GM18511 (cell line): ENCODE results near the gene MCRS1.

Experiments used
- ATAC-seq: cut with Tn5 transposase; IDR thresholded peaks from one replicate; pipeline ENCODE4 v1.9.1; 2021; ENCODE audit warnings: mild to moderate bottlenecking, moderate library complexity; ENCODE audit not compliant: unreplicated experiment

MCRS1 gene

GRCh38 chr12:49583366-49584094 is 15.6 kb upstream of the MCRS1 start:
- ATAC-seq = no peak

DNA sequence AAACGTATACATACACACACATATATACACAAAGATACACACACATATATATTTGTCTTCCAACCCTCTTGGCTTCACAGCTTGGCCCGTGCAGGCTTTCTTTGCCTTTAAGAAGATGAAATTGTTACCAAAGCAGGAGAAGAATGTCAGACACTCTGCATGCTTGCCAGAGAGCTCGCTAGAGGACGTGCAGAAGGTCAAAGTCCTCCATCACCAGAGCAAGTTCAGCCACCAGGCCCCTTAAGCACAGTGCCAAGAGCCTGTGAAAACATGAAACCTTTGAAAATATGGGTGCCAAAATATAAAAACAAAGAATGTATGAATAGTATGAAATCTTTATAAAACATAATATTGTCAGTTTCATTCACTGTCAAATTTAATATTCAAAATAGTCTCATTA is 14.9 kb upstream of the MCRS1 start:
- ATAC-seq = no peak

DNA sequence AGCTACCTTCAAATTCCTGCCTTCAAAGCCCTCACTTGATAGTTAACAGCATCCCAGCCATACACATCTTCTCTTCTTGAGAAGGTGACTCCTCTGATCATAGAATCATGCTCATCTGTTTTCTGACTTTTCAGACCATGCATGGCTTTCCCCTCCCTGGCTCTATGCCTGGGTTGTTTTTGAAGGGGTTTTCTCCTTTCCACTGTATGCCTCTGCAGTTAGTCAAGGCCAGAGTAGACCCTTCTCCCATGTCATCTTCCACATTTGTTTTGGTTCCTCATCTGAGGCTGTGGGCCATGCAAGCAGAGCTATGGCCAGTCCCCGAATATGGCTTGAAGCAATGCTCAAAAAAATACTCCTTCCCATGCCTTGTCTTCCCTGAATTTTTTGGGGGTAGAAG is 14.3 kb upstream of the MCRS1 start:
- ATAC-seq = no peak

- ATAC-seq = no peak
Measured at GRCh38 chr12:49580572-49581535, 12.9 kb upstream of the MCRS1 start.

DNA sequence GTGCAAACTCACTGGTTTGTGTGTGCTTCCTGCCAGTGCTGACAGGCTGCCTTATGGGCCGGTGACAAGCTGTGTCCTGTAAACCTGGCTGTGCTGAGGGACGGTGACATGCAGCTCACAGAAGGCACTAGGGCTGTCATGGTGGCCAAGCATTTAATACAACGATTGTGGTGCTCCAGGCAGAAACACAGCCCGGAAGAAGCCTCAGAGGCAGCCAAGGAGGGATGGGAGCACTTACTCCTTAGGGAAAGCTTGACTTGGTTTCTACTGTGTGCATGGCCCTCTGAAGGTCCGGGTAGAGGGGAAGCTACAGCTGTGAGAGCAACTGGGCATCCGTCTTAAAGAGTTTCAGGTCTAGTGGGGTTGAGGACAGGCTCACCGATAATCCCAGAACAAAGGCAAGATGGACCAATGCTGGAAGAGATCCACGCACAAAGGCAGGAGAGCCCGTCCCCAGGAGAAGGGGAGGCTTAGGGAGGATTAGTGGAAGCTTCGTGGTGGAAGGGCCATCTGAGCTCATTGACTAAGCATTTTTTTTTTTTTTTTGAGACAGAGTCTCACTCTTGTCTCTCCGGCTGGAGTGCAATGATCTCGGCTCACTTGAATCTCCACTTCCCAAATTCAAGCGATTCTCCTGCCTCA is 10.7 kb upstream of the MCRS1 start:
- no peak for ATAC-seq

GRCh38 chr12:49577589-49578315 is 9.8 kb upstream of the MCRS1 start:
- ATAC-seq = no peak

- peak; percentile 29 for ATAC-seq
Measured at GRCh38 chr12:49568442-49569162, 660 bp upstream of the MCRS1 start.

GRCh38 chr12:49567302-49567610 is 686 bp downstream of the MCRS1 start:
- ATAC-seq = peak; percentile 17

GRCh38 chr12:49566361-49566760 is 1.6 kb downstream of the MCRS1 start:
- ATAC-seq = no peak

DNA sequence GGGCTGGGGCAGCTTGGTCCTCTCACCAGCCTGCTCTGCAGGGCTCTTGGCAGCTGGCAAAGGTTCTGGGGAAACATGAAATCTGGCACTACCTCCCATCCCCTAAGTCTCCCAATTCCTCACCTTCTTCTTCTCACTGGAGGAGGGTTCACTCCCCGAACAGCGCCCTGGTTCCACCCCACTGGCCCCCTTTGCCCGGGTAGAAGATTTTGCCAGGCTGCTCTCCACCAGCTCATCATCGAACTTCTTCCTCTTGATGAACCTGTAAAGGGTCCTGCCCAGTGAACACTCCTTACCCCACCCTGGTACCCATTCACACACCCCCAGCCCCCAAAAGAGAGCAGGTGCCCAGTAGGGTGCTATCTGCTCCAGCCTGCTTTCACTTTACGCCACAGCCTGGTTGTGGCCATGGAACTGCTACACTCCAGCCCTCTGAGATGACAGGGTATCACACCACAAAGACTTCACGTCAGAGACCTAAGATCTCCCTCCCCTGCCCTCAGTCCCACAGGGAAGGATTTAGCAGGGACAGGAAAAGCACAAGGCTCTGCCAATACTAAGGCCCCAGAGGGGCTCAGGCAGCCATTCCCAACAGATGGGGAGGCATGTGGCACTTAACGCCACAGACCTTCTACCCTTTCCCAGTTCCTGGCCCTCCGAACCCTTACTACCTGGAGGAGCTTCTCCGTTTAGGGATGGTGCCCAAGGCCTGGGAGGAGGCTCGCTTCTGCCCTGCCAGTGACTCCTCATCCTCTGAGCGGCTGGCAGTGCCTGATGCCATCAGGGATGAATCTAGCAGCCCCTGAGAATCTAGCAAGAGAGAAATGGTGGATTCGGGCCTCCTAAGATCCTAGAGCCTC is 2.3 kb downstream of the MCRS1 start:
- ATAC-seq = no peak

- no peak for ATAC-seq
Measured at GRCh38 chr12:49564686-49565405, 3.1 kb downstream of the MCRS1 start.

- ATAC-seq = no peak
Measured at GRCh38 chr12:49563951-49564685, 3.8 kb downstream of the MCRS1 start.

DNA sequence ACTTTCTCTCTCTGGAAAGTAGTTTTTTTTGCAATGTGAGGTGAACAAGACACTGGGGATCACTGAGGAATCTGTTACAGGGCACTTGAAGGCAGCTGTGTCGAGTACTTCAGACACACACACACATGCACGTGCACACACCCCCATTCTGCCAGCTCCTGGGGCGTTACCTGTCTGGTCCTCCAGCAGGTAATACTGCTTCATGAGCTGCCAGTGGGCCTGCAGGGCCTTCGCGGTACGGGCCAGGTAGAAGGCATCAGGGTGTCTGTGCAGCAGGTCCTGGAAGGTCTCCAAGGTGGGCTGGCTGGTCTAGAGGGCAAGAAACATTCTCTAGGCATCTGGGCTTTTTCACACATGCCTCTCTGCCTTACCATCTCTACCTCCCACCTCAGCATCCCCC is 5.1 kb downstream of the MCRS1 start:
- no peak for ATAC-seq

DNA sequence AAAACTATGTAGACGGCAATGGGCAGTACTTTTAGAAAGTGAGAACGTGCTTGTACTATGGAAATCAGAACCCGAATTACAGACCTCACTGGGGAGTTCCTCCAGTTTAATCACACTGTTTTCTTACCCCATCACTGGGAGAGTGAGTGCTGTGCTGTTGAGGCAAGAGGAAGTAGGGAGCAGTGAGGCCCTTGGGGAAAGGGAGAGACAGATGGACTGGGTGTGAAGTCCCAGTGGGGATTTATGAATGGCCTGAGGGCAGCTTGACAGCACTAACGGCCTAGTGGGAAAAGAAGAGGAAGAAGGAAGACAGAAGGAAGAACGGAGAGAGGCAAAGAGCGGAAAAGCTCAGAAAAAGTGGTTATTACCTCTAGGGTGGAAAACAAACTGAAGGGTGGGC is 5.7 kb downstream of the MCRS1 start:
- no peak for ATAC-seq

- no peak for ATAC-seq
Measured at GRCh38 chr12:49560695-49561094, 7.2 kb downstream of the MCRS1 start.

DNA sequence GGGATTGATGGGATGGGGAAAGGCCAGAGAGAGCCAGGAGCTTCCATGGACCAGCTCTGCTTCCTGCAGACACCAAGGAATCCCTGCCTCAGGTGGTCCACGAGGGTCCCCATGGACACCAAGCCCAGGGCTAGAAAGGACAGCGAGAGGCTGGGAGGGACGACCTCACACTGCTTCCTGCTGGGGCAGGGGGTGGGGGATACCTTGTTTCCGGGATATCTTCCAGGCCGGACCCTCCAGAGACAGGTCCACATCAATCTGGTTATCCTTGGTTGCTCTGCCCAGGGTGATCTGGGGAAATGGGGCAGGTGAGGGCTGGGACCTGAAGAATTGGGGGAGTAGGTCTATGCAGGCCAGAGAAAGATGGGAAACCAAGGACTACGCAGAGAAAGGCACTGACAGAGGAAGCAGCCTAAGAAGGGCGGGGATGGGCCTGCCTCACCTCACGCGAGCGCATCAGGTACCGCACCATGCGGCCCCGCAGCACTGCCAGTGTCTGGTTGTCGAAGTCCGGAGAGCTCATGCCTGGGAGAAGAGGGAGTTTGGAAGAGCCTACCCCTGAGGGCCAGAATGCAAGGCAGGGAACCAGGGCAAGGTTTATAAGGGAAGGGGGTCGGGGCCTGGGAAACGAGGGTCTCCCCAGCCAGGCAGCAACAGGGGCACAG is 8.8 kb downstream of the MCRS1 start:
- no peak for ATAC-seq

DNA sequence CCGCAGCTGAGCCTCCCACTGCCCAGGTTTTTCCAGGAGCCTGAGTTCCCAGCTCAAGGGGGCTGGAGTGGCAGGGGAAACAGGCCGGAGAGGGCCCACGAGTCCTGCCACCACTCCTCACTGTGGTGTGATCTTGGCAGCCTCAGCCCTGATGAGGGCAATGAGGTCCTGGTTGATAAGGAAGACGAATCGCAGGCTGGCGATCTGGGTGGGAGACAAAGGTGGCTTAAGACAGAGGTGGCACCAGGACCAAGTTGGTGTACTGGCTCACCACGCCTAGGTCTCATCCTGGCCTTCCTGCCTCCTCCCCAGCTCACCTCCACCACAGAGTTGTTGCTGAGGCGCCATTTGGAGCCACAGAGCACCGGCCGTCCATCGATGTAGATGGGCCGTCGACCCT is 9.4 kb downstream of the MCRS1 start:
- no peak for ATAC-seq

DNA sequence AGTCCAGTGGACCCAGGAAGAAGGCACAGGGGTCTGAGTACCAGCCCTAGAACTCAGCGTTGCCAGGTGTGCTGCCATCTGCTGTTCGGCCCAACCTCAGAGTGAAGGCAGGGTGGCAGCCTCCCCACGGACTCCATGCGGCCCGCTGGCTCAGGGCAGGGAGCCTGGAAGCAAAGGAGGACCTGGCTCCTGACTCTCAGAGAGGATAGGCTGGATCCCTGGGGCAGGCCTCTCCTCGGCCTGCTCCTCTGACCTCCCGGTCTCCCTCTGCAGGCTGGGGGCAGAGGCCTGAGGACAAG is 10.1 kb downstream of the MCRS1 start:
- ATAC-seq = no peak
